NCI-H345 (cell line): ENCODE measurements around the gene NLRP3.
"Not testable (repeated sequence)": the region's sequence is repeated elsewhere in the genome, so short reads cannot be mapped to it uniquely, and the experiment has no call there.

Source experiments
- DNase-seq: peaks from one replicate; lab custom pipeline; 2025; lab: John Stamatoyannopoulos, UW

NLRP3 gene

GRCh38 chr1:247415423-247416361 lies at the start of gene NLRP3:
NLRP3 (plus strand) TSS chr1:247416173; CDS start chr1:247418801, 2,628 bp downstream.
- no peak for DNase-seq

GRCh38 chr1:247366345-247366744 lies 49.6 kb upstream of the NLRP3 start:
- DNase-seq = not testable (repeated sequence)

DNA sequence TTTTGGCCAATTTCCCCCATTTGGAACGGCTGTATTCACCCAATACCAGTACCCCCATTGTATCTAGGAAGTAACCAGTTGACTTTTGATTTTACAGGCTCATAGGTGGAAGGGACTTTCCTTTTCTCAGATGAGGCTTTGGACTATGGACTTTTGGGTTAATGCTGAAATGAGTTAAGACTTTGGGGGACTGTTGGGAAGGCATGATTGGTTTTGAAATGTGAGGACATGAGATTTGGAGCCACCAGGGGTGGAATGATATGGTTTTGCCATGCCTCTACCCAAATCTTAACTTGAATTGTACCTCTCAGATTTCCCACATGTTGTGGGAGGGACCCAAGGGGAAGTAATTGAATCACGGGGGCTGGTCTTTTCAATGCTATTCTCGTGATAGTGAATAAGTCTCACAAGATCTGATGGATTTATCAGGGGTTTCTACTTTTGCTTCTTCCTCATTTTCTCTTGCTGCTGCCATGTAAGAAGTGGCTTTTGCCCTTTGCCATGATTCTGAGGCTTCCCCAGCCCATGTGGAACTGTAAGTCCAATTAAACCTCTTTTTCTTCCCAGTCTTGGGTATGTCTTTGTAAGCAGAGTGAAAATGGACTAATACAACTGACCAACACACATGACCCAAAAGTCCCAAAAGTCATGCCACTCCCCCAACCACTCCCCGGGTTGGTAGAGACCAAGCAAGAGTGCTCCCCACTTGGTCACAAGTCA lies 48.9 kb upstream of the NLRP3 start:
- no peak for DNase-seq

DNA sequence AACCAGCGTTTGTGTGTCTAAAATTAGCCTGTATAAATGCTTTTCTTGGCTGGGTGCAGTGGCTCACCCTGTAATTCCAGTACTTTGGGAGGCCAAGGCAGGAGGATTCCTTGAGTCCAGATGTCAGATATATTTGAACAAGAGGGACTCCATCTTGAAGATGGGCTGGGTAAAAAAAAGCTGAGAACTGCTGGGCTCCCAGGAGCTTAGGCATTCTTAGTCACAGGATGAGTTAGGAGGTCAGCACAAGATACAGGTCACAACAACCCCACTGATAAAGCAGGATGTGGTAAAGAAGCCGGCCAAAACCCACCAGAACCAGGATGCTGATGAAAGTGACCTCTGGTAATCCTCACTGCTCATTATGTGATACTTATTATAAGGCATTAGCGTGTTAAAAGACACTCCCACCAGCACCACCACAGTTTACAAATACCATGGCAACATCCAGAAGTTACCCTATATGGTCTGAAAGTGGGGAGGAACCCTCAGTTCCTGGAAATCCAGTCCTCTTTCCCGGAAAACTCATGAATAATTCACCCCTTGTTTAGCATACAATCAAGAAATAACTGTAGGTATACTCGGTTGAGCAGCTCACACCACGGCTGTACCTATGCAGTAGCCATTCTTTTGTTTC lies 48.1 kb upstream of the NLRP3 start:
- no peak for DNase-seq

GRCh38 chr1:247368490-247369145 lies 47.4 kb upstream of the NLRP3 start:
- DNase-seq = no peak

GRCh38 chr1:247370786-247371732 lies 44.9 kb upstream of the NLRP3 start:
- DNase-seq = no peak

DNA sequence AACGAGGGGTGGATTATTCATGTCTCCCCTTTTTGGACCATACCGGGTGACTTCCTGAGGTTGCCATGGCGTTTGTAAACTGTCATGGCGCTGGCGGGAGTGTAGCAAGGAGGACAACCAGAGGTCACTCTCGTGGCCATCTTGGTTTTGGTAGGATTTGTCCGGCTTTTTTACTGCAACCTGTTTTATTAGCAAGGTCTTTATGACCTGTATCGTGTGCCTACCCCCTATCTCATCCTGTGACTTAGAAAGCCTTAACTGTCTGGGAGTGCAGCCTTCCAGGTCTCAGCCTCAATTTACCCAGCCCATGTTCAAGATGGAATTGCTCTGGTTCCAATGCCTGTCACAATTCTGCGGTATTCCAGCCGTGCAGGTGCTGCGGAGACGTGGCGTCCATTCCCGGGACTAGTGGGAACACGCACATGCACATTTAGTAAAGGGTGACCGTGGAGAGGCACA lies 44.1 kb upstream of the NLRP3 start:
- no peak for DNase-seq

- peak; percentile 16 for DNase-seq
Measured at GRCh38 chr1:247373721-247374141, 42.2 kb upstream of the NLRP3 start.

DNA sequence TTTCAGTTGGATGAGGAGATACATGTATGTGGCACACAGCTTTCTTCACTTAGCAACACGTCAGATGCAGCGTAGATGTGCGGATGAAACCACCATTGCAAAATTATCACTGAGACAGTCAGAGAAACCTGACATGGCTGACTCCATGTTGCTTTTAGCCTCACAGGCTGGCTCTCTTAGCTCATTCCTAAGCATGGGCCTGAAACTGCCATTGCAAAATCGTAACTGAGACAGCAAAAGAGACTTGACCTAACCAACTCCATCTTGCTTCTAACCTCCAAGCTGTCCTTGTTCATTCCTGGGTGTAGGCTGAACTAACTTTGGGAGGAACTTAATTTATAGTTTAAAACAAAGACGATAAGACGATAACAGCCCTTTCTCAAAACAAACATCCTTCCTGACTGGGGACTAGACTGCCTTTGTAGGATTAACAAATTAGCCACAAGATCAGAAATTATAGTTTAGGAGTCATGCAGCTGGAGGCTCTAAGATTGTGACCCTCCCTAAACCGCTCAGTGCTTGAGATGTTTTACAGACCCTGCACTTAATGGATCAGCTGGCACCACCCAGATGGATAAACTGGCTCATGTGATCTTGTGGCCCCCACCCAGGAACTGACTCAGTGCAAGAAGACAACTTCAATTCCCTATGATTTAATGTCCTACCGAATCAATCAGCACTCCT lies 41.2 kb upstream of the NLRP3 start:
- not testable (repeated sequence) for DNase-seq

GRCh38 chr1:247375747-247376146 lies 40.2 kb upstream of the NLRP3 start:
- DNase-seq = no peak

- no peak for DNase-seq
Measured at GRCh38 chr1:247376659-247377058, 39.3 kb upstream of the NLRP3 start.

GRCh38 chr1:247377656-247378055 lies 38.3 kb upstream of the NLRP3 start:
- not testable (repeated sequence) for DNase-seq

DNA sequence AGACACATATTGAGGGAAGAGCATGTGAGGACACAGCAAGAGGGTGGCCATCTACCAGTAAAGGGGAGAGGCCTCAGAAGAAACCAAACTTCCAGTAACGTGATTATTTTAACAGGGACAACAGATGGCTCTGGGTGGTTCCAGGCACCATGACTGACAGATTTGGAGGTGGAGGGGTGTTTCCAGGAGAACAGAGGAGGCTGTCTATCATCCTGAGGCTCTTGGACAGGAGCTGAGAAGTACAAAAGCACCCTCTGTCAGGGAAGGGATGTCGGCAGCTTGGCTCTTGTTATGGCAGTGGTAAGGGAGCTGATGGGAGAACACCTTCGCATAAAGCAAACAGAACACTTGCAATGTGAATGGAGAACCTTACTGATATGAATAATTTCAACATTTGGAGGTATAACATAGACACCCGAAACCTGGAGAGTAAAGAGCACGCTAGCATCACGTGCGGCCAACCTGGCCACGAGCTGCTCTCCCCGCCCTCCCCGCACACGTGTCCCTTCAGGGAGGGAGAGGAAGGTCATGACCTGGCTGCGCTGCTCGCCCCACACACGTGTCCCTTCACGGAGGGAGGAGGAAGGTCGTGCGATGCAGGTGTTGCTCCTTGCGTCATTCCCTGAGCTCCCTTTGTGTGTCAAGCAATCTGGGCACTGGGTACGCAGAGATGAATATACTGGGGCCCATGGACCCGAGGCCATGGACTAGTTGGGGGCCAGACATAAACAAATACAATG lies 37.5 kb upstream of the NLRP3 start:
- DNase-seq = no peak

DNA sequence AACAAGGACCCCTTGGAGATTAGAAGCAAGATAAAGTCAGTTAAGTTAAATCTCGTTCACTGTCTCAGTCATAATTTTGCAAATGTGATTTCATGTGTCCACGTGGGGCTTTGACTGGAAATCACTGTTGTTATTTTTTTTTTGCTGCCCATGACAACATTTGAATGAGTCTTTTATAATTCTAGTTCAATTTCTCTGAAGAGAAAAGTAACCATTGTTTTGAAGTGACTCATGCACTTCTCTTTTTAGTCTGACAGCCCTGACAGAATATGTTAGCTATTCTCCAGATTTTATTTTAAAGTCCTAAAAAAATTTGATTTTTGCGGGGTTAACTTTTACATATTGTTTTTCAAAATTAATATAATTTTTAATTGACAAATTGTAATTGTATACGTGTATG lies 30.7 kb upstream of the NLRP3 start:
- no peak for DNase-seq

DNA sequence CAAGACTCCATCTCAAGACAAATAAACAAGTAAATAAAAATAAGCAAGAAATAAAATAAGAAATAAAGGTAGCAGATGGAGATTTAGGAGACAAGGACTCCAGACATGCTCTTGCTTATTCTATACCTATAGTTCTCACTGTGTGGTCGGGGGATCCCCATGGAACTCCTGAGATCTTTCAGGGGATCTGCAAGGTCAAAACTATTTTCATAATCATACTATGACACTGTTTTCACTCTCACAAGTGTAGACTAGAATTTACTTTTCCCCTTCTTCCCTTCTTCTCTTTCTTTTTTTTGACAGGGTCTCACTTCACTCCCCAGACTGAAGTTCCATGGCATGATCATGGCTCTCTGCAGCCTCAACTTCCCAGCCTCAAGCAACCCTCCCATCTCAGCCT lies 29.8 kb upstream of the NLRP3 start:
- DNase-seq = no peak

DNA sequence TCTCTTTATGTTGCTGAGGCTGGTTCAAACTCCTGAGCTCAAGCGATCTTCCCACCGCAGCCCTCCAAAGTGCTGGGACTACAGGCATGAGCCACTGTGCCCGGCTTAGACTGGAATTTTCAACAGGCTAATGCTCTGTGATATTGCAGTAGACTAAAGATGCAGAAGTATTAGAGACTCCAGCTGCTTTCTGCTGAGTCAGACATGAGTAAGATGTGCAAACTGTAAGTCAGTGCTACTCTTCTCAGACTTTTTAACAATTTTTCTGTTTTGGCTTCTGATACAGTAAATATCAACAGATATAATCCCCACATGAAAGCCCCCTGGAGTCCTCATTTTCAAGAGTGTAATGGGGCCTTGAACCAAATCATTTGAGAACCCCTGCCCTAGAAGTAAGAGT lies 29.3 kb upstream of the NLRP3 start:
- DNase-seq = no peak

DNA sequence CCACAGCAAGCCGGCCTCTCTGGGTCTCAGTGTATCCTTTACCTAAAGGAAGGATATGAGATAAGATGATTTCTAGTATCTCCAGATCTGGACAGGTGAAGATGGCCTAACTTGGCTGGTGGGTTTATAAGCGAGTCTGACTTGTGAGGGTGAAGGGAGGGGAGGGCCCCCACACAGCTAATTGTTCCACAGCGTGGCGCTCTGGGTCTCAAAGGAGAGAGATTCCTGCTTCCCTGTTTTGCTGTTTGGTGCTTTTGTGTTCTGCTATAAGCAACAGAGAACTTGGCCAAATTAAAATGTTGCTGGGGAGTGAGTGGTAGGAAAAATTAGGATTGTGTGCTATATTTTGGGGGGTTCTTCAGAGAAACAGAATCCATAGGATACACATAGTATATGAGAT lies 28.9 kb upstream of the NLRP3 start:
- no peak for DNase-seq

- no peak for DNase-seq
Measured at GRCh38 chr1:247387565-247387964, 28.4 kb upstream of the NLRP3 start.

DNA sequence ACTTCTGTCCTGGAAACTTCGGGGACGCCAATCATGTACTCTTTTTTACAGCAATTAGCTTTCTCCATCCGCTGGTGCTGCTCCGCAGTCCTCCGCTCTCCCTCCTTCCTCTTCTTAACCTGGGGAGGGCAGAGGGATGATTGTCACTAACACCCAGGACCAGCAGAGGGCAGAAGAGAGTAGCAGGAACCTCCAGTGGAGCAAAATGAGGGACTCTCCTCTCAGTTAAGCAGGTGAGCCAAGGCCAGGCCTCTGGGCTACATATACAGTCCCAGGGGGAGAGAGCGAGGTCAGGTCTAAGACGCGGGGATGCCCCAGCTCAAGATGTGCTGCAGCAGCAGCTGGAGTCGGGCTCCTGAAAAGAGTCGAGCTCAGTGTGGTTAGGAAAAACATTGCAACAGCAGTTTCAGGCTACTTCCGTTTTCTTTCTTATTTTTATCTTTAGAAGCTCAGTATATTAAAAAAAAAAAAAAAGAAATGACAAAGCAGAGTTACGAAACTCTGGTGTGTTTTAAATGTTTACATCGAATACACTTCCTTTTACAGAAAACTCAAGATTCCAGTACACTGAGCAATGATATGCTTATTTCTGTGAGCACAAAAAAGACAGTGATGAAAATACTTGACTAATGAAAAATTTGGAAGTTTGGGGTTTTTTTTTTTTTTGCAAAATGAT lies 25.7 kb upstream of the NLRP3 start:
- peak; percentile 80 for DNase-seq
